Thoracic aorta (tissue), 2 donors: Measurements from ENCODE around the gene OLFM2. TPM values are rescaled to one million over a fixed set of nuclear protein-coding genes. Genes with fewer than 3 reads are reported as not detected.
"Not testable (repeated sequence)": the region's sequence is repeated elsewhere in the genome, so short reads cannot be mapped to it uniquely, and the experiment has no call there.

Source experiments
- ATAC-seq: fragments of 150-250 bp; one replicate; pipeline ENCODE4 v1.8.0; 2017; ENCODE audit warnings: low read depth; ENCODE audit not compliant: insufficient number of reproducible peaks, low FRiP score
- DNase-seq: peaks from one replicate; pipeline ENCODE4 v3.0.0-alpha.2; 2020; ENCODE audit warnings: low spot score
- H3K27ac ChIP-seq, 2 donors: fragments of 200-600 bp; sonication (generic); 1 replicate in 1 of 2; 2 replicates in 1 of 2; pipeline ENCODE4 v1.5.1; 2016; ENCODE audit warnings: mild to moderate bottlenecking in 2 of 2, moderate library complexity in 2 of 2
- H3K27me3 ChIP-seq: fragments of 200-600 bp; sonication (generic); replicated peaks from 2 replicates; pipeline ENCODE4 v1.6.0; 2016; ENCODE audit warnings: mild to moderate bottlenecking; ENCODE audit not compliant: insufficient read depth
- H3K36me3 ChIP-seq: fragments of 200-600 bp; sonication (generic); one replicate; pipeline ENCODE4 v1.5.1; 2016
- H3K4me1 ChIP-seq, 2 donors: fragments of 200-600 bp; sonication (generic); 1 replicate in 1 of 2; 2 replicates in 1 of 2; pipeline versions ENCODE4 v1.5.1 to v1.6.0; 2016; ENCODE audit warnings: low read depth in 2 of 2, mild to moderate bottlenecking in 1 of 2; ENCODE audit not compliant: control insufficient read depth in 1 of 2
- H3K4me3 ChIP-seq: fragments of 200-600 bp; sonication (generic); 2 replicates; pipeline ENCODE4 v1.5.1; 2016; ENCODE audit warnings: mild to moderate bottlenecking
- H3K9me3 ChIP-seq: fragments of 200-600 bp; sonication (generic); 2 replicates; pipeline ENCODE4 v1.5.1; 2016
- total RNA-seq, 2 donors: library from RNA; depleted of rRNA; stranded (reverse); fragments of >200 nt; gene quantifications; one replicate each; pipeline versions ENCODE4 v1.1.0 to v1.2.3, GENCODE V29; 2016
- TF ChIP-seq, protein P1 (sequence below): fragments of 200-600 bp; sonication (generic); IDR thresholded peaks from one replicate; pipeline ENCODE4 v1.5.1; 2019; ENCODE audit warnings: antibody characterized with exemption

OLFM2 gene
- total RNA-seq, 2 donors from 2014 or later, result 5.8 to 13.4 TPM

DNA sequence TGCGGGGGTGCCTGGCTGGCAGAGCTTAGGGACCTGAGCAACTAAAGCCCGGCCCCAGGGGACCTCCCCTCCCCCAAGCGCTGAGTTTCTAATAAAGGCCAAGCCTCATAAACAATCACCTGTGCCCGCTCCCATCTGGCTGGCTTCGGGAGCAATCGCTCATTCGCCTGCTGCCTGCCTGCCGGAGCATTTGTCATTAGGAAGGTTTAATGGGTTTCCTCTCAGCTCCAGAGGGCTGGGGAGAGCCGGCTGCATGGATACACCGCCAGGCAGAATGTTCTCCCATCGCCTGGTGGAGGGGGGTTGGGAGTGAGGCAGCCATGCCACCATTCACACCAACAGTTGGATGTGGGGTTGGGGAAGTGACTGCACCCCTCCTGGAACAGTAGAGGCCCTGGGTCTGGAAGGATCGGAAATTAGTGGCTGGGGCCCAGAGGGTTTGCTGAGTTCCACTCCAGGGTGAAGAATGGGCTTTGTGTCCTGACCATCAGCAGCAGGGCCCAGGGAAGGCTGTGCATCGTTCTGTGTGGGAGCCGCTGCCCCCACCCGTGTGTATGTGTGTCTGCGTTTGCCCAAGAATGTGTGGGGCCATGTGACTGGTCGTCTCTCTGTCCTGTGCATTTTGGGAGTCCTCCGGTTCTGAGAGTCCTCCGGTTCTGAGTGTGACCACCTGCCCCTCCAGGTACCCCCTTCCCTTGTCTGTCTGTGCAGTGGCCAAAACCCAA, 85.9 kb downstream of the OLFM2 start:
- Histone ChIP-seq H3K27ac (no peak overlapping the region), H3K4me1 (no peaks in the 10 kb centered on the region), H3K36me3 (peaks cover 15% of the 10 kb centered on the region), H3K4me3 (no peak overlapping the region), H3K27me3 (no peaks in the 10 kb centered on the region), H3K9me3 (no peaks in the 10 kb centered on the region)
- no peak for DNase-seq
- TF ChIP-seq, protein P1, sequence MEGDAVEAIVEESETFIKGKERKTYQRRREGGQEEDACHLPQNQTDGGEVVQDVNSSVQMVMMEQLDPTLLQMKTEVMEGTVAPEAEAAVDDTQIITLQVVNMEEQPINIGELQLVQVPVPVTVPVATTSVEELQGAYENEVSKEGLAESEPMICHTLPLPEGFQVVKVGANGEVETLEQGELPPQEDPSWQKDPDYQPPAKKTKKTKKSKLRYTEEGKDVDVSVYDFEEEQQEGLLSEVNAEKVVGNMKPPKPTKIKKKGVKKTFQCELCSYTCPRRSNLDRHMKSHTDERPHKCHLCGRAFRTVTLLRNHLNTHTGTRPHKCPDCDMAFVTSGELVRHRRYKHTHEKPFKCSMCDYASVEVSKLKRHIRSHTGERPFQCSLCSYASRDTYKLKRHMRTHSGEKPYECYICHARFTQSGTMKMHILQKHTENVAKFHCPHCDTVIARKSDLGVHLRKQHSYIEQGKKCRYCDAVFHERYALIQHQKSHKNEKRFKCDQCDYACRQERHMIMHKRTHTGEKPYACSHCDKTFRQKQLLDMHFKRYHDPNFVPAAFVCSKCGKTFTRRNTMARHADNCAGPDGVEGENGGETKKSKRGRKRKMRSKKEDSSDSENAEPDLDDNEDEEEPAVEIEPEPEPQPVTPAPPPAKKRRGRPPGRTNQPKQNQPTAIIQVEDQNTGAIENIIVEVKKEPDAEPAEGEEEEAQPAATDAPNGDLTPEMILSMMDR, result no peak
- no peak for ATAC-seq

DNA sequence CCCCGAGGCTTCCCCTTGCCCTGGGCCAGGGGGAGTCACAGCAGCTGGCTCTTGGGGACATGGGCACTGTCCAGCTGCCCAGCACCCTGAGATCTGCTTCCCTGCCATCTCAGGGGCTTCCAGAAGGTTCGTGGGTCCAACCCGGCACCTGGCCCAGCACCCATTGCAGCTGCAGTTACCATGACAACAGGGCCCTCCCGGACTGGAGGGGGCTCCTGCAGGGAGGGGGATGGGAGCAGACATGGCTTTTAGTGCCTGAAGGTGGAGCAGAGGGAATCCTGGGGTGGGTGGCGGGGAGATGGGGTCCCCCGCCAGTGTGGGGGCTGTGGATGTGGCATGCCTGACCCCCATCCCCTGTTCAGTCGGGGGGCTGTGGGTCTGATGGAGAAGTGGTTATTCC, 86.5 kb downstream of the OLFM2 start:
- ATAC-seq, result no peak
- Histone ChIP-seq H3K27me3 (no peaks in the 10 kb centered on the region), H3K4me3 (no peak overlapping the region), H3K27ac (no peak overlapping the region), H3K36me3 (peaks cover 16% of the 10 kb centered on the region), H3K9me3 (no peaks in the 10 kb centered on the region), H3K4me1 (no peaks in the 10 kb centered on the region)
- DNase-seq, result no peak
- TF ChIP-seq, protein P1, result no peak

DNA sequence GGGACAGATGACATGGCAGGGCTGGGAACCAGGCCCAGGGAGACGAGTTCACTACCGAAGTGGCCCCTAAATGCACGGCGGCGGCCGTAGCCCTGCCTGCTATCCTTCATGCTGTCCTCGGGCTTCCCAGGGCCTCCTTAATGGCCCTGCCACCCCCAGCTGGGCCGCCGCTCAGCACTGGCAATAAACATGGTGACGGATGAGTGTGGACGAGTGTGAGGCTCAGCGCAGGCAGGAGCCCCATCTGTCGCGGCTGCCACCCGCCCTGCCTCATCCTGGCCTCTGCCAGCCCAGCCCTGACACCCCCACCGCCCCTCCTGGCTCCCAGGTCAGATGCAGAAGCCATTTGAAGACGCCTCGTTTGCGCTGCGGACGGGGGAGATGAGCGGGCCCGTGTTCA, 87.6 kb downstream of the OLFM2 start:
- Histone ChIP-seq H3K4me3 (no peak overlapping the region), H3K36me3 (peaks cover 26% of the 10 kb centered on the region)
- TF ChIP-seq, protein P1, result no peak

DNA sequence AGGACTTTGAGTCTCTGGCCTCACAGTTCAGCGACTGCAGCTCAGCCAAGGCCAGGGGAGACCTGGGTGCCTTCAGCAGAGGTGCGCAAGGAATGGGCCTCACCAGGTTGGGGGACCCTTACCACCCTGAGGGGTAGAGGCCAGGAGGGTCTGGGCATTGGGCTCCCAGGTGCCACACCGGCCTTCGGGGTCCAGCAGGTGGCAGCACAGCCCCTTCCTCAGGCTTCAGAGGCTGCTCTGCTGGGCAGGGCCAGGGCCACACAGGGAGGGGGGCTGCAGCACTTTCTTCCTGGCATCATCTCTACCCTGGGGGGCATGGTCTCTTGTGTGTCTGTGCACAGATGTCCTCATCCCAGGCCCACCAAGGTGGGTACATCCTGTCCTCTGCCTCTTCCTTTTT, 88.3 kb downstream of the OLFM2 start:
- TF ChIP-seq, protein P1, result no peak
- H3K4me3 ChIP-seq, result no peak overlapping the region
- peaks cover 32% of the 10 kb centered on the region for H3K36me3 ChIP-seq
- no peaks in the 10 kb centered on the region for H3K27me3 ChIP-seq
- DNase-seq, result no peak
- no peak for ATAC-seq
- H3K27ac ChIP-seq, result no peak overlapping the region
- H3K9me3 ChIP-seq, result no peaks in the 10 kb centered on the region
- H3K4me1 ChIP-seq, result no peaks in the 10 kb centered on the region

More for the DNA sequence above, 87.6 kb downstream of the OLFM2 start:
- Histone ChIP-seq H3K9me3 (no peaks in the 10 kb centered on the region), H3K27me3 (no peaks in the 10 kb centered on the region), H3K27ac (no peak overlapping the region), H3K4me1 (no peaks in the 10 kb centered on the region)
- DNase-seq (no peak), ATAC-seq (no peak)

DNA sequence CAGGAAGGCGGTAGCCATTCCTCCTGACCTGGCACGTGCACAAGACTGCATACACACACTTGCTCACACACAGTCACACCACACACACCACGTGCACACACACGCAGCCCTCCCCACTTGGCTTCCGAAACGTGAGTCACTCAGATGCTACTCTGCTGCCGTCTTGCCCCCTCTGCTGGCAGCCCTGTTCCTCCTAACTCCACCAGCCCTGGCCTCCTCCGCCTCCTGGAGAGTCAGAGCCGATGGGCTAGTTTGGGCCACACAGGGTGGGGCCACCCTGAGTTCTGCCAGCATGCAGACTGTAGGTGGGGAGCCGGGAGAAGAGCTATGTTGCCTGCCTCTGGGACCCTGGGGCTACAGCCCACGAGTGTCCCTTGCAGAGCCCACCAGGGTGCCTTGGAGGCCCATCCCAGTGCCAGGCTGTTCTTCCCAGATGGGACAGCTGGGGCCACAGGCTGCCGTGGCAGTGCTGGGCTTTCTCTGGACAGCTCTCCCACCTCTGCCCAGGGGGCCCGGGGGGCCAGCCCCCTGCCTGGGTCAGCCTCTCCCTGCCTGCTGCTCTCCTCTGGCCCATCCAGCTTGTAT, 89.1 kb downstream of the OLFM2 start:
- TF ChIP-seq, protein P1, result peak; percentile 42
- Histone ChIP-seq H3K4me1 (no peaks in the 10 kb centered on the region), H3K9me3 (no peaks in the 10 kb centered on the region), H3K27me3 (no peaks in the 10 kb centered on the region), H3K4me3 (no peak overlapping the region), H3K36me3 (peaks cover 39% of the 10 kb centered on the region), H3K27ac (no peak overlapping the region)
- peak; percentile 86 for ATAC-seq
- DNase-seq, result peak; percentile 41

DNA sequence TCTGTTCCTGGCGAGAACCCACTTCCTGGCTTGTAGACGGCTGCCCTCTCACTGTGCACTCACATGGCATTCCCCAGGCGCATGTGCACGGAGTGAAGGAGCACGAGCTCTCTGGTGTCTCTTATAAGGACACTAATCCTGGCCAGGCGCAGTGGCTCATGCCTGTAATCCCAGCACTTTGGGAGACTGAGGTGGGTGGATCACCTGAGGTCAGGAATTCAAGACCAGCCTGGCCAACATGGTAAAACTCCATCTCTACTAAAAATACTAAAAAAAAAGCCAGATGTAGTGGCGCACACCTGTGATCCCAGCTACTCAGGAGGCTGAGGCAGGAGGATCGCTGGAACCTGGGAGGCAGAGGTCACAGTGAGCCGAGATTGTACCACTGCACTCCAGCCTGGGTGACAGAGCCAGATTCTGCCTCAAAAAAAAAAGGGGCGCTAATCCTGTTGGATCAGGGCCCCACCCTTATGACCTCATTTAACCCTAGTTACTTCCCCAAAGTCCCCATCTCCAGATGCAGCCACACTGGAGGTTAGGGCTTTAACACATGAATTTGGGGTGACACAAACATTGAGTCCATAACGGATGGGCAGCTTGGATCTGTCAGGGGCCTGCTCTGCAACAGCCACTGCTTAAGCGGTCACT, 92.6 kb downstream of the OLFM2 start:
- not testable (repeated sequence) for H3K4me1 ChIP-seq, ATAC-seq, H3K9me3 ChIP-seq, DNase-seq, H3K4me3 ChIP-seq, H3K27ac ChIP-seq, H3K27me3 ChIP-seq
- peaks cover 49% of the 10 kb centered on the region for H3K36me3 ChIP-seq
